Measurements from ENCODE around the gene GPN3.

DNA sequence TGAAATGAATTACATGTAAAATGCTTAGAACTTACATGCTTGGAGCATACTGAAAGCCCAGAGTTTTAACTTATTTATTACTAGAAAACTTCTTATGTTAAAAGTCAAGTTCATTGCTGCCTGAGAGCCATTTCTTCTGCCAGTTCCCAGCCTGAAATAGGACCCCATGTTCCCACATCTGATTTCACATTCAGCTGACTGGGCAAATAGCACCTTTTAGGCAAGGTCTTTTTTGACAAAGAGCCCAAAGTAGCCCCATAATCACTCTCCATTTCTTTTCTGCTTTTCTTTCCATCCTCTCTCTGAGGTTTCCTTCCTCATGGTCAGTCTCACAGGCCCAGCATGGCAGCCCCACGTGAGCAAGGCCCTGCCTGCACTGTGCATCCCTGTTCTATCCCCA is 16.8 kb downstream of the GPN3 start:
- TF ChIP-seq ZNF550 (CRISPR knock-in tag; IDR thresholded peaks at IDR 0.05; ENCODE audit: borderline replicate concordance) (no peak), ARNTL (CRISPR knock-in tag; IDR thresholded peaks at IDR 0.05) (no peak), TRIM24 (CRISPR knock-in tag; IDR thresholded peaks at IDR 0.05) (no peak), GATAD2A (CRISPR knock-in tag; IDR thresholded peaks at IDR 0.05) (no peak), ATF2 (CRISPR knock-in tag; IDR thresholded peaks at IDR 0.05) (no peak)

Data from HepG2 (cell line).